ENCODE data around the gene KIF16B. TPM values are rescaled to one million over a fixed set of nuclear protein-coding genes. Genes with fewer than 3 reads are reported as not detected.

The KIF16B gene
- total and polyA plus RNA-seq, 2 donors (not counting 3 experiments of a cell fraction or from before 2014, with no cell fraction given): 2.9 to 8.8 TPM

DNA sequence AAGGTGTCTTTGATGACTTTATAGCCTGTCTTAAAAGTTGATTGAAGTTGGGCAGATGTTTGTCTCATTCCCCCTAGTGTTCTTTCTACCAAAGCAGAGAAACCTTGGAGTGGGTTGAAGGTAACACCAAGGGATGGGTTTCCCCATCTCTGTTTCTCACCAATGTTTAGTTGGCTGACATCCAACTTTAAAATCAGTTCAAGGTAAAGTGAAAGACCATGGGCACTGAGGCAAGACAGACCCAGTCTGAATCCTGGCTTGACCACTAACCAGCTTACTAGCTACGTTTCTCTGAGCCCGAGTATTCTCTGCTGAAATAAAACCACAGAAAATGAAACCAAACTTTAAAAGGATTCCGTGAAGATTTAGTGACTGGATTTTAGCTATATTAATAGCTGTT lies 258.9 kb downstream of the KIF16B start:
- no peak overlapping the region for H3K4me2 ChIP-seq (ENCODE audit: insufficient read depth, low read length)
- no peaks in the 10 kb centered on the region for H3K79me2 ChIP-seq (ENCODE audit: control insufficient read depth, insufficient read depth, low read length)
- H3K4me1 ChIP-seq (ENCODE audit: control insufficient read depth, extremely low read depth, insufficient read depth, low read length): no peaks in the 10 kb centered on the region
- no peaks in the 10 kb centered on the region for H4K20me1 ChIP-seq (replicated peaks; ENCODE audit: control insufficient read depth, extremely low read depth, insufficient read depth, low read length)
- H3K4me3 ChIP-seq (replicated peaks in 1 of 3; ENCODE audit: insufficient read depth in 1 of 3, low read depth in 1 of 3, low read length in 3 of 3): no peak overlapping the region
- intact Hi-C loops (cut with micrococcal nuclease) (no loop called here), dilution Hi-C loops (cut with MboI; ENCODE audit: extremely low pct_ligation_motif_present, low sequenced_read_pairs) (no loop called here)
- no peaks in the 10 kb centered on the region for H3K36me3 ChIP-seq (ENCODE audit: control insufficient read depth in 2 of 2, extremely low read depth in 1 of 2, insufficient read depth in 2 of 2, low read length in 2 of 2)
- no TSS peak for BruUV-seq (replicated peaks)
- H2AFZ ChIP-seq (ENCODE audit: low read depth, low read length): no peak overlapping the region
- ChIA-PET POLR2A (no interaction called here), CTCF (interaction anchor here (1.4 kb wide), 1 partner anchor 12 kb away, joined by 4 read pairs; no protein-coding TSS in a partner anchor)
- no peaks in the 10 kb centered on the region for H3K9me3 ChIP-seq (replicated peaks; ENCODE audit: control insufficient read depth, insufficient read depth, low read length)
- H3K9ac ChIP-seq (replicated peaks; ENCODE audit: extremely low read depth, insufficient read depth, low read length): no peak overlapping the region
- no peak for TF ChIP-seq MYC (IDR thresholded peaks at IDR 0.05; ENCODE audit: low read depth, low read length)
- TF ChIP-seq GATA2 (IDR thresholded peaks at IDR 0.05; ENCODE audit: insufficient read depth, insufficient read length, low read depth, low read length): no peak
- no peak for TF ChIP-seq POLR2A (IDR thresholded peaks at IDR 0.05; ENCODE audit: low read depth, low read length)
- no peak for TF ChIP-seq FOS (IDR thresholded peaks at IDR 0.05; ENCODE audit: borderline replicate concordance, insufficient read depth, low read length)
- no peak for DNase-seq (ENCODE audit: low read depth, low spot score)
- no peaks in the 10 kb centered on the region for H3K27me3 ChIP-seq (ENCODE audit: control insufficient read depth in 2 of 2, insufficient read depth in 2 of 2, low read length in 2 of 2)
- no peaks in the 10 kb centered on the region for H3K9me1 ChIP-seq (replicated peaks; ENCODE audit: control insufficient read depth, extremely low read depth, insufficient read depth, low read length)
- FAIRE-seq: no peak
- no peak overlapping the region for H3K27ac ChIP-seq (ENCODE audit: insufficient read depth, low read depth, low read length)

DNA sequence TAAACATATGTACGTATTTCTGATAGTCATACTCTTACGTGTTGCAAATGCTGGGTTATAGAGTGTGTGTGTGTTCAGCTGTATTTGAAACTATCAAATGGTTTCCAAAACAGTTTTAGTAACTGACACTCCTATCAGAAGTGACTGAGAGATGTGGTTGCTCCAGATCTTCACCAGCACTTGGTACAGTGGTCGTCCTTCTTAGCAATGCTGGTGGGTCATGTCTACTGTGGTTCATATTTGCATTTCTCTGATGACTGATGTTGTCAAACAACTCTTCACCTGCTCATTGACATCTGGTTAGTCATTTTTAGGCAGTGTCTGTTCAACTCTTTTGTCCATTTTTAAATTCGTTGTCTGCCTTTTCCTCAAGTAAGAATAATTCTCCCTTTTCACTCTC lies 259.3 kb downstream of the KIF16B start:
- DNase-seq (ENCODE audit: low read depth, low spot score) (no peak), FAIRE-seq (no peak)
- no peak for TF ChIP-seq EZH2 (IDR thresholded peaks at IDR 0.05; ENCODE audit: borderline replicate concordance, low read depth, low read length, severe bottlenecking)
- TF ChIP-seq GATA2 (IDR thresholded peaks at IDR 0.05; ENCODE audit: insufficient read depth, insufficient read length, low read depth, low read length): no peak
- TF ChIP-seq POLR2AphosphoS5 (IDR thresholded peaks at IDR 0.05; ENCODE audit: insufficient read depth, low read depth, low read length): no peak
- no peak for TF ChIP-seq MYC (IDR thresholded peaks at IDR 0.05; ENCODE audit: low read depth, low read length)
- TF ChIP-seq JUN (IDR thresholded peaks at IDR 0.05; ENCODE audit: borderline replicate concordance, insufficient read depth, insufficient read length, low read depth): no peak
- no peak for TF ChIP-seq FOS (IDR thresholded peaks at IDR 0.05; ENCODE audit: borderline replicate concordance, insufficient read depth, low read length)
- TF ChIP-seq, protein P1, sequence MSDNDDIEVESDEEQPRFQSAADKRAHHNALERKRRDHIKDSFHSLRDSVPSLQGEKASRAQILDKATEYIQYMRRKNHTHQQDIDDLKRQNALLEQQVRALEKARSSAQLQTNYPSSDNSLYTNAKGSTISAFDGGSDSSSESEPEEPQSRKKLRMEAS (IDR thresholded peaks at IDR 0.05; ENCODE audit: insufficient read depth, insufficient read length): no peak
- TF ChIP-seq, protein P2, sequence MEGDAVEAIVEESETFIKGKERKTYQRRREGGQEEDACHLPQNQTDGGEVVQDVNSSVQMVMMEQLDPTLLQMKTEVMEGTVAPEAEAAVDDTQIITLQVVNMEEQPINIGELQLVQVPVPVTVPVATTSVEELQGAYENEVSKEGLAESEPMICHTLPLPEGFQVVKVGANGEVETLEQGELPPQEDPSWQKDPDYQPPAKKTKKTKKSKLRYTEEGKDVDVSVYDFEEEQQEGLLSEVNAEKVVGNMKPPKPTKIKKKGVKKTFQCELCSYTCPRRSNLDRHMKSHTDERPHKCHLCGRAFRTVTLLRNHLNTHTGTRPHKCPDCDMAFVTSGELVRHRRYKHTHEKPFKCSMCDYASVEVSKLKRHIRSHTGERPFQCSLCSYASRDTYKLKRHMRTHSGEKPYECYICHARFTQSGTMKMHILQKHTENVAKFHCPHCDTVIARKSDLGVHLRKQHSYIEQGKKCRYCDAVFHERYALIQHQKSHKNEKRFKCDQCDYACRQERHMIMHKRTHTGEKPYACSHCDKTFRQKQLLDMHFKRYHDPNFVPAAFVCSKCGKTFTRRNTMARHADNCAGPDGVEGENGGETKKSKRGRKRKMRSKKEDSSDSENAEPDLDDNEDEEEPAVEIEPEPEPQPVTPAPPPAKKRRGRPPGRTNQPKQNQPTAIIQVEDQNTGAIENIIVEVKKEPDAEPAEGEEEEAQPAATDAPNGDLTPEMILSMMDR (IDR thresholded peaks at IDR 0.05; ENCODE audit: extremely low read depth in 1 of 2, insufficient read depth in 1 of 2, low read depth in 1 of 2, low read length in 2 of 2): no peak
- TF ChIP-seq POLR2A (IDR thresholded peaks at IDR 0.05; ENCODE audit: low read depth, low read length): no peak
- H3K9me3 ChIP-seq (replicated peaks; ENCODE audit: control insufficient read depth, insufficient read depth, low read length): no peaks in the 10 kb centered on the region
- BruUV-seq (replicated peaks): no TSS peak
- no peak overlapping the region for H3K9ac ChIP-seq (replicated peaks; ENCODE audit: extremely low read depth, insufficient read depth, low read length)
- no peak overlapping the region for H2AFZ ChIP-seq (ENCODE audit: low read depth, low read length)
- no peaks in the 10 kb centered on the region for H3K27me3 ChIP-seq (ENCODE audit: control insufficient read depth in 2 of 2, insufficient read depth in 2 of 2, low read length in 2 of 2)
- no peaks in the 10 kb centered on the region for H3K79me2 ChIP-seq (ENCODE audit: control insufficient read depth, insufficient read depth, low read length)
- no peak overlapping the region for H3K27ac ChIP-seq (ENCODE audit: insufficient read depth, low read depth, low read length)
- no peaks in the 10 kb centered on the region for H3K9me1 ChIP-seq (replicated peaks; ENCODE audit: control insufficient read depth, extremely low read depth, insufficient read depth, low read length)
- H4K20me1 ChIP-seq (replicated peaks; ENCODE audit: control insufficient read depth, extremely low read depth, insufficient read depth, low read length): no peaks in the 10 kb centered on the region
- no peaks in the 10 kb centered on the region for H3K4me1 ChIP-seq (ENCODE audit: control insufficient read depth, extremely low read depth, insufficient read depth, low read length)
- ChIA-PET CTCF (no interaction called here), POLR2A (no interaction called here)
- H3K4me2 ChIP-seq (ENCODE audit: insufficient read depth, low read length): no peak overlapping the region
- dilution Hi-C loops (cut with MboI; ENCODE audit: extremely low pct_ligation_motif_present, low sequenced_read_pairs) (no loop called here), intact Hi-C loops (cut with micrococcal nuclease) (no loop called here)
- no peak overlapping the region for H3K4me3 ChIP-seq (replicated peaks in 1 of 3; ENCODE audit: insufficient read depth in 1 of 3, low read depth in 1 of 3, low read length in 3 of 3)
- H3K36me3 ChIP-seq (ENCODE audit: control insufficient read depth in 2 of 2, extremely low read depth in 1 of 2, insufficient read depth in 2 of 2, low read length in 2 of 2): no peaks in the 10 kb centered on the region
